ENCODE results near the gene CRB2.

GRCh38 chr9:123395276-123395688 lies 39.3 kb downstream of the CRB2 start:
- TF ChIP-seq POLR2AphosphoS5 (IDR thresholded peaks at IDR 0.05; ENCODE audit: insufficient read depth, low read depth, low read length) = no peak
- TF ChIP-seq GATA2 (IDR thresholded peaks at IDR 0.05; ENCODE audit: insufficient read depth, insufficient read length, low read depth, low read length) = no peak
- TF ChIP-seq CTCF (IDR thresholded peaks at IDR 0.05; ENCODE audit: extremely low read depth in 1 of 2, insufficient read depth in 1 of 2, low read depth in 1 of 2, low read length in 2 of 2) = no peak
- no peak for TF ChIP-seq MAX (IDR thresholded peaks at IDR 0.05; ENCODE audit: insufficient read depth, insufficient read length)
- no peak for TF ChIP-seq EZH2 (IDR thresholded peaks at IDR 0.05; ENCODE audit: borderline replicate concordance, low read depth, low read length, severe bottlenecking)
- TF ChIP-seq POLR2A (IDR thresholded peaks at IDR 0.05; ENCODE audit: low read depth, low read length) = no peak
- no peak for TF ChIP-seq FOS (IDR thresholded peaks at IDR 0.05; ENCODE audit: borderline replicate concordance, insufficient read depth, low read length)
- no peak for TF ChIP-seq MYC (IDR thresholded peaks at IDR 0.05; ENCODE audit: low read depth, low read length)
- TF ChIP-seq JUN (IDR thresholded peaks at IDR 0.05; ENCODE audit: borderline replicate concordance, insufficient read depth, insufficient read length, low read depth) = no peak
